HCT116 (cell line): Measurements from ENCODE around the gene ERC1. TPM values are rescaled to one million over a fixed set of nuclear protein-coding genes. Genes with fewer than 3 reads are reported as not detected.
A peak's percentile ranks its signal among the peaks of the same experiment; 100 is the strongest.

Source experiments
- ATAC-seq: fragments of 200-7000 bp; cut with Tn5 transposase; 2 replicates; pipeline ENCODE4 v1.9.1; 2020; ENCODE audit warnings: mild to moderate bottlenecking, moderate library complexity
- BruUV-seq: library from RNA; stranded (reverse); fragments of 400-500 nt; replicated peaks from 2 replicates; lab custom pipeline; 2021; lab: Mats Ljungman, UMichigan
- CTCF ChIA-PET: fragments of 300-600 bp; sonication (Branson Sonifier 250); formaldehyde crosslinking; loops from one replicate; lab custom pipeline; 2021; ENCODE audit warnings: antibody characterized with exemption; lab: Charles Lee
- POLR2A ChIA-PET: fragments of 300-600, 350-600 bp; sonication (Branson Sonifier 250); formaldehyde crosslinking; loops from one replicate; lab custom pipeline; 2021; ENCODE audit warnings: antibody characterized with exemption; lab: Charles Lee
- RAD21 ChIA-PET, 2 experiments: fragments of 300-600 bp; sonication (Branson Sonifier 250); formaldehyde crosslinking; loops; one replicate each; lab custom pipeline; 2023; ENCODE audit warnings: low total read pairs in 2 of 2; ENCODE audit not compliant: uncharacterized antibody in 2 of 2, unreplicated experiment in 2 of 2, low non-redundant PET in 1 of 2; lab: Charles Lee
- DNase-seq: peaks from one replicate; pipeline ENCODE4 v3.0.0-alpha.2; 2010; ENCODE audit warnings: low read depth, low spot score
- H2AFZ ChIP-seq: fragments of 200-600 bp; shearing (Covaris generic), sonication (generic); 2 replicates; pipeline ENCODE4 v1.6.1; 2017; ENCODE audit warnings: low read depth, mixed run types, mixed read lengths, antibody characterized with exemption, low read length; ENCODE audit not compliant: poor library complexity, severe bottlenecking
- H3K27ac ChIP-seq: 2 replicates; pipeline ENCODE4 v1.5.1; 2012; ENCODE audit warnings: low read depth, low read length
- H3K27me3 ChIP-seq: fragments of 200-600 bp; sonication (generic); 2 replicates; pipeline ENCODE4 v1.6.1; 2016; ENCODE audit warnings: mixed run types, low read length, mixed read lengths; ENCODE audit not compliant: insufficient read depth
- H3K36me3 ChIP-seq, 2 experiments: fragments of 200-500 bp in 1 of 2; fragments of 200-600 bp in 1 of 2; sonication (Bioruptor generic) in 1 of 2; sonication (generic) in 1 of 2; 2 replicates each; pipeline versions ENCODE4 v1.5.1 to v1.6.1; 2014 to 2016; ENCODE audit warnings: low read length in 2 of 2, inconsistent platforms in 1 of 2, mixed read lengths in 1 of 2, mixed run types in 1 of 2; ENCODE audit not compliant: insufficient read depth in 2 of 2, control insufficient read depth in 1 of 2
- H3K4me1 ChIP-seq, 2 experiments: fragments of 200-600 bp in 1 of 2; sonication (generic) in 1 of 2; 2 replicates each; pipeline versions ENCODE4 v1.5.1 to v1.6.1; 2012 to 2017; ENCODE audit warnings: low read length in 2 of 2, inconsistent platforms in 1 of 2, mild to moderate bottlenecking in 1 of 2, mixed read lengths in 1 of 2, mixed run types in 1 of 2, moderate library complexity in 1 of 2; ENCODE audit not compliant: insufficient read depth in 2 of 2, control insufficient read depth in 1 of 2
- H3K4me2 ChIP-seq: fragments of 200-600 bp; sonication (generic); 2 replicates; pipeline ENCODE4 v1.6.1; 2017; ENCODE audit warnings: mixed run types, low read length, mixed read lengths
- H3K4me3 ChIP-seq, 2 experiments: fragments of 200-600 bp in 1 of 2; sonication (generic) in 1 of 2; replicated peaks in 1 of 2; 2 replicates each; pipeline ENCODE4 v1.5.1; 2011 to 2016; ENCODE audit warnings: low read length in 2 of 2, control low read depth in 1 of 2, low read depth in 1 of 2, mild to moderate bottlenecking in 1 of 2, mixed read lengths in 1 of 2, mixed run types in 1 of 2
- H3K79me2 ChIP-seq: fragments of 200-600 bp; sonication (generic); 2 replicates; pipeline ENCODE4 v1.6.1; 2017; ENCODE audit warnings: mild to moderate bottlenecking, mixed run types, low read length, moderate library complexity, mixed read lengths; ENCODE audit not compliant: insufficient read depth
- H3K9ac ChIP-seq: fragments of 200-600 bp; sonication (generic); 2 replicates; pipeline ENCODE4 v1.6.1; 2016; ENCODE audit warnings: low read length, mixed read lengths
- H3K9me2 ChIP-seq: fragments of 200-600 bp; sonication (generic), shearing (Covaris generic); 2 replicates; pipeline ENCODE4 v1.6.1; 2017; ENCODE audit warnings: mixed run types, mild to moderate bottlenecking, moderate library complexity; ENCODE audit not compliant: insufficient read depth
- H3K9me3 ChIP-seq, 2 experiments: fragments of 200-500 bp in 1 of 2; fragments of 200-600 bp in 1 of 2; sonication (Bioruptor generic) in 1 of 2; sonication (generic) in 1 of 2; 2 replicates each; pipeline ENCODE4 v1.6.1; 2014 to 2017; ENCODE audit warnings: low read length in 2 of 2, mixed read lengths in 2 of 2, inconsistent platforms in 1 of 2, low read depth in 1 of 2, mild to moderate bottlenecking in 1 of 2, mixed run types in 1 of 2, moderate library complexity in 1 of 2; ENCODE audit not compliant: control insufficient read depth in 1 of 2, insufficient read depth in 1 of 2
- H4K20me1 ChIP-seq: fragments of 200-600 bp; sonication (generic), shearing (Covaris generic); 2 replicates; pipeline ENCODE4 v1.6.1; 2017; ENCODE audit warnings: mixed run types, mild to moderate bottlenecking, moderate library complexity; ENCODE audit not compliant: insufficient read depth
- ATF3 ChIP-seq: IDR thresholded peaks from 2 replicates; pipeline ENCODE4 v1.6.1; 2012
- EGR1 ChIP-seq: IDR thresholded peaks from 2 replicates; pipeline ENCODE4 v1.6.1; 2012; ENCODE audit warnings: low read depth
- EZH2phosphoT487 ChIP-seq: fragments of 200-600 bp; IDR thresholded peaks from 2 replicates; pipeline ENCODE4 v1.6.1; 2018; ENCODE audit warnings: antibody characterized with exemption, borderline replicate concordance
- FOSL1 ChIP-seq: IDR thresholded peaks from 2 replicates; pipeline ENCODE4 v1.6.1; 2012; ENCODE audit warnings: low read depth
- JUND ChIP-seq: IDR thresholded peaks from 2 replicates; pipeline ENCODE4 v1.6.1; 2012
- POLR2AphosphoS5 ChIP-seq: IDR thresholded peaks from 2 replicates; pipeline ENCODE4 v1.6.1; 2011; ENCODE audit warnings: mild to moderate bottlenecking, low read depth, low read length, moderate library complexity
- SIN3A ChIP-seq: IDR thresholded peaks from 2 replicates; pipeline ENCODE4 v1.6.1; 2012; ENCODE audit warnings: low read depth
- SP1 ChIP-seq: IDR thresholded peaks from 2 replicates; pipeline ENCODE4 v1.6.1; 2012; ENCODE audit warnings: low read depth
- TCF7L2 ChIP-seq: IDR thresholded peaks from 2 replicates; pipeline ENCODE4 v1.7.0; 2011; ENCODE audit warnings: borderline replicate concordance, inconsistent platforms; ENCODE audit not compliant: insufficient read depth, insufficient read length; ENCODE audit errors: extremely low read depth
- ZFX ChIP-seq: fragments of 450-650 bp; IDR thresholded peaks from 2 replicates; pipeline ENCODE4 v1.6.1; 2017
- ZNF274 ChIP-seq: fragments of 200-500 bp; sonication (Bioruptor generic); IDR thresholded peaks from 2 replicates; pipeline ENCODE4 v1.6.1; 2014; ENCODE audit warnings: mild to moderate bottlenecking, low read depth, low read length, inconsistent platforms
- intact Hi-C: fragments of 100-400 bp; cut with micrococcal nuclease; formaldehyde crosslinking; loops from 2 replicates; pipeline ENCODE4 v1.10.0; 2022
- total RNA-seq: library from RNA; stranded (reverse); gene quantifications from one replicate; pipeline ENCODE4 v1.2.1, GENCODE V29; 2021; ENCODE audit not compliant: unreplicated experiment
- TF ChIP-seq, protein P1 (sequence below): IDR thresholded peaks from 2 replicates; pipeline ENCODE4 v1.6.1; 2012

Gene ERC1
- total RNA-seq, 1 experiment from 2014 or later = 41.9 TPM

- no peak for TF ChIP-seq EZH2phosphoT487
- no peak for TF ChIP-seq ATF3
- peak; percentile 51 for TF ChIP-seq SP1
- 0 out of 2 replicates have a peak, but pooled peaks have one; percentile 23 for TF ChIP-seq POLR2AphosphoS5
- no peak for TF ChIP-seq ZFX
- 0 out of 2 replicates have a peak, but pooled peaks have one; percentile 68 for TF ChIP-seq FOSL1
- no peak for TF ChIP-seq ZNF274
- no peak for TF ChIP-seq TCF7L2
- TF ChIP-seq EGR1 = no peak
- TF ChIP-seq JUND = peak; percentile 75
- peak; percentile 47; the same call in 1 of the 2 replicates for TF ChIP-seq SIN3A
These were observed 483.1 kb downstream of the ERC1 start (continued) for GRCh38 chr12:1474041-1474573.

DNA sequence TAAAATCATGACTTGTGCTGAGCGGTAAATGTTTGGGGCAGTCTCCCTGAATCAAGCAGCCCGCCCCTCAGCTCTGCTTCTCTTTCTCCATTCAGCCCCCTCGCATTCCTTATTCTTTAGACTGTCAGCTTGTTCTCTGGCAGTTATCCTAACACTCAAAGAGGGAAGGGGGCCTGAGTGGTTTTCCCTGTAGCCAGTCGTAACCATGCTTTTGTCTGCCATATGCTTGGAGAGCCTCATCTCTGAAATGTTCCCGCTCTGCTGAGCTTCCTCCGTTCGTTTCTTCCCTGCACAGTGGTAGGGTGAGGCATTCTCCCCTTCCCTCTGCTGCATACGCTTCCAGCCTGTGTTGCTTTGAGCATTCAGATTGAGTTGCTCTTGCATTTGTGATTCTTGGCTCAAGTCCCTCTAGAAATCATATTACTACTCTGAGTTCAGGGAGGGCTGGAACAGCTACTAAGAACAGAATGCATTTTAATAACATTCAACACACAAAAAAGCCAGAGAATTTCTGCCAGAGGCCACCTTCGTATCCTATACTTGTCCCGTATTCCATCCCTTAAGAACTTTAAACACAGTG is 483.6 kb downstream of the ERC1 start:
- BruUV-seq = no TSS peak
- no peaks in the 10 kb centered on the region for H3K27me3 ChIP-seq
- no peaks in the 10 kb centered on the region for H4K20me1 ChIP-seq
- H3K4me1 ChIP-seq = peaks cover 44 to 45% of the 10 kb centered on the region in 2 experiments
- no peak overlapping the region for H2AFZ ChIP-seq
- TF ChIP-seq EGR1 = no peak; the same call in 1 of the 2 replicates
- TF ChIP-seq, protein P1, sequence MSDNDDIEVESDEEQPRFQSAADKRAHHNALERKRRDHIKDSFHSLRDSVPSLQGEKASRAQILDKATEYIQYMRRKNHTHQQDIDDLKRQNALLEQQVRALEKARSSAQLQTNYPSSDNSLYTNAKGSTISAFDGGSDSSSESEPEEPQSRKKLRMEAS = peak; percentile 85
- H3K4me3 ChIP-seq = peak overlapping the region in 1 of 2 experiments; percentile 7; a peak in 2 of 4 replicates
- ATAC-seq = peak; percentile 75
- intact Hi-C loops = no loop called here
- H3K27ac ChIP-seq = peak overlapping the region; percentile 79
- RAD21 ChIA-PET = interaction anchor here (1.3 to 1.9 kb wide), 2 partner anchors 66 to 357 kb away, joined by 4 to 6 read pairs; no protein-coding TSS in a partner anchor
- no peaks in the 10 kb centered on the region for H3K9me3 ChIP-seq
- H3K79me2 ChIP-seq = no peaks in the 10 kb centered on the region
- POLR2A ChIA-PET = no interaction called here
- peak overlapping the region; percentile 64 for H3K4me2 ChIP-seq
- DNase-seq = peak; percentile 43
- no peaks in the 10 kb centered on the region for H3K9me2 ChIP-seq
- H3K9ac ChIP-seq = peak overlapping the region; percentile 36
- no peaks in the 10 kb centered on the region for H3K36me3 ChIP-seq
- CTCF ChIA-PET = interaction anchor here (1.2 to 1.5 kb wide), 2 partner anchors 109 to 357 kb away, joined by 6 to 9 read pairs; no protein-coding TSS in a partner anchor
